Measurements from ENCODE around the gene ISOC1. TPM values are rescaled to one million over a fixed set of nuclear protein-coding genes. Genes with fewer than 3 reads are reported as not detected.

Gene ISOC1
- total RNA-seq, result 10 to 100 TPM; 10.9 to 12.0 TPM

- DNase-seq (ENCODE audit: low spot score), result peak; percentile 44
Observed at GRCh38 chr5:129094087-129094923, at the start of gene ISOC1. Gene ISOC1, plus strand, starts transcription at chr5:129094749. Its CDS starts 18 bp downstream, at chr5:129094767.

GRCh38 chr5:129046151-129046550 is 48.4 kb upstream of the ISOC1 start:
- TF ChIP-seq CTCF (IDR thresholded peaks at IDR 0.05), result no peak
- Histone ChIP-seq H3K4me1 (ENCODE audit: control insufficient read depth in 1 of 2, low read depth in 2 of 2) (no peaks in the 10 kb centered on the region), H3K4me3 (no peak overlapping the region), H3K27me3 (replicated peaks; ENCODE audit: insufficient read depth) (no peaks in the 10 kb centered on the region), H3K27ac (no peak overlapping the region), H3K9me3 (no peaks in the 10 kb centered on the region), H3K36me3 (no peaks in the 10 kb centered on the region)
- ATAC-seq (ENCODE audit: insufficient number of reproducible peaks, low FRiP score, low read depth) (no peak), DNase-seq (ENCODE audit: low spot score) (no peak)

More at GRCh38 chr5:129094087-129094923, at the start of gene ISOC1:
- no peak for TF ChIP-seq CTCF (IDR thresholded peaks at IDR 0.05)
- H3K4me3 ChIP-seq, result peak within 1 kb of the TSS; percentile 95
- peak within 1 kb of the TSS; percentile 44 to 63 for H3K27ac ChIP-seq
- no peaks in the 10 kb centered on the region for H3K36me3 ChIP-seq
- H3K27me3 ChIP-seq (replicated peaks; ENCODE audit: insufficient read depth), result no peaks in the 10 kb centered on the region
- peak; percentile 71 for ATAC-seq (ENCODE audit: insufficient number of reproducible peaks, low FRiP score, low read depth)
- no peaks in the 10 kb centered on the region for H3K9me3 ChIP-seq
- H3K4me1 ChIP-seq (ENCODE audit: control insufficient read depth in 1 of 2, low read depth in 2 of 2), result peaks cover 6 to 27% of the 10 kb centered on the region in 2 donors

GRCh38 chr5:129048509-129048908 is 46.0 kb upstream of the ISOC1 start:
- DNase-seq (ENCODE audit: low spot score) (no peak), ATAC-seq (ENCODE audit: insufficient number of reproducible peaks, low FRiP score, low read depth) (no peak)
- Histone ChIP-seq H3K4me3 (no peak overlapping the region), H3K4me1 (ENCODE audit: control insufficient read depth in 1 of 2, low read depth in 2 of 2) (no peaks in the 10 kb centered on the region), H3K27ac (no peak overlapping the region), H3K9me3 (no peaks in the 10 kb centered on the region), H3K27me3 (replicated peaks; ENCODE audit: insufficient read depth) (no peaks in the 10 kb centered on the region), H3K36me3 (no peaks in the 10 kb centered on the region)
- TF ChIP-seq CTCF (IDR thresholded peaks at IDR 0.05), result no peak

GRCh38 chr5:129049126-129049799 is 45.3 kb upstream of the ISOC1 start:
- no peaks in the 10 kb centered on the region for H3K27me3 ChIP-seq (replicated peaks; ENCODE audit: insufficient read depth)
- no peaks in the 10 kb centered on the region for H3K9me3 ChIP-seq
- H3K4me1 ChIP-seq (ENCODE audit: control insufficient read depth in 1 of 2, low read depth in 2 of 2), result no peaks in the 10 kb centered on the region
- no peaks in the 10 kb centered on the region for H3K36me3 ChIP-seq
- no peak for ATAC-seq (ENCODE audit: insufficient number of reproducible peaks, low FRiP score, low read depth)
- TF ChIP-seq CTCF (IDR thresholded peaks at IDR 0.05), result no peak
- no peak for DNase-seq (ENCODE audit: low spot score)
- H3K27ac ChIP-seq, result no peak overlapping the region
- no peak overlapping the region for H3K4me3 ChIP-seq

- TF ChIP-seq CTCF (IDR thresholded peaks at IDR 0.05), result no peak
- Histone ChIP-seq H3K27ac (no peak overlapping the region), H3K9me3 (no peaks in the 10 kb centered on the region), H3K4me1 (ENCODE audit: control insufficient read depth in 1 of 2, low read depth in 2 of 2) (no peaks in the 10 kb centered on the region), H3K4me3 (no peak overlapping the region), H3K36me3 (no peaks in the 10 kb centered on the region), H3K27me3 (replicated peaks; ENCODE audit: insufficient read depth) (no peaks in the 10 kb centered on the region)
- DNase-seq (ENCODE audit: low spot score) (no peak), ATAC-seq (ENCODE audit: insufficient number of reproducible peaks, low FRiP score, low read depth) (no peak)
Observed at GRCh38 chr5:129051283-129051682, 43.3 kb upstream of the ISOC1 start.

All from thoracic aorta (tissue), 2 donors.